ENCODE results near the gene TEX44. TPM values are rescaled to one million over a fixed set of nuclear protein-coding genes. Genes with fewer than 3 reads are reported as not detected.

Gene TEX44
- total and polyA plus RNA-seq, 2 of the 13 experiments (the other 11 are each of a cell fraction or from before 2014, with no cell fraction given) = not detected

DNA sequence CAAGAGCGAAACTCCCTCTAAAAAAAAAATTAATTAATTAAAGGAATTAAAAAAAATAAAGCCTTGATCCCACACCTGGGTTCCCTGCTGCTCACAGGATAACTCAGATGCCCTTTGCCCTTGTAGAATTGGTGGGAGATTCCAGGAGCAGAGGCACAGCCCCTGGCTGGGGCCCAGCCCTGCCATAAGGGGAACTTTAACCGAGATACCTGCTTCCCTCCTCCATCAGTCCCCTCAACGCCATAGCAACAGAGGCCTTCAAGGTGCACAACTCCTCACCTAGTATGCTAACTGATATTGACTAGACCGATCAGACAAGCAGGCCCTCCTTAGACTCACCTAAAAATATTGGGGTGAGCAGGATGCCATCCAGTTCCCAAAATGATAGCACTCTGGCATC, 23.6 kb downstream of the TEX44 start:
- no peak overlapping the region for H3K27ac ChIP-seq (ENCODE audit: extremely low read length, insufficient read depth, low read length)
- no peaks in the 10 kb centered on the region for H3K36me3 ChIP-seq (replicated peaks in 1 of 2; ENCODE audit: control insufficient read depth in 1 of 2, insufficient read depth in 2 of 2, low read length in 2 of 2)
- intact Hi-C loops (cut with micrococcal nuclease; ENCODE audit: unreplicated experiment) = no loop called here
- in situ Hi-C loops (cut with HindIII; ENCODE audit: extremely low pct_ligation_motif_present, low pct_unique_long_range_greater_than_20kb) = no loop called here
- no peaks in the 10 kb centered on the region for H4K20me1 ChIP-seq (ENCODE audit: insufficient read depth, low read length)
- peaks cover 3 to 18% of the 10 kb centered on the region in 2 experiments; a peak in 3 of 5 replicates for H3K27me3 ChIP-seq (ENCODE audit: control insufficient read depth in 1 of 2, insufficient read depth in 2 of 2, low read length in 2 of 2)
- no peak overlapping the region for H3K9ac ChIP-seq (ENCODE audit: insufficient read depth, low read depth, low read length)
- H3K4me2 ChIP-seq (ENCODE audit: low read depth, low read length) = 0 out of 2 replicates have a peak overlapping the region, but pooled peaks have one; percentile 5
- DNase-seq (ENCODE audit: low spot score) (no peak), ATAC-seq (no peak), FAIRE-seq (no peak)
- no TSS peak for BruUV-seq (replicated peaks)
- no peak overlapping the region for H2AFZ ChIP-seq (ENCODE audit: low read length)
- H3K4me3 ChIP-seq (replicated peaks in 1 of 3; ENCODE audit: insufficient read depth in 1 of 3, low read depth in 2 of 3, low read length in 3 of 3) = no peak overlapping the region
- ChIA-PET POLR2A (no interaction called here), CTCF (ENCODE audit: low intra/inter-chr PET ratio, low total read pairs) (no interaction called here)
- H3K9me3 ChIP-seq (ENCODE audit: low read length) = no peaks in the 10 kb centered on the region
- H3K79me2 ChIP-seq (ENCODE audit: insufficient read depth, low read length) = no peaks in the 10 kb centered on the region
- WGBS (ENCODE audit: low lambda C conversion rate) = 59% methylated on average over 4 of the region's 4 CpGs
- TF ChIP-seq ZNF788 (CRISPR knock-in tag; IDR thresholded peaks at IDR 0.05; ENCODE audit: borderline replicate concordance) (no peak), ZNF383 (CRISPR knock-in tag; IDR thresholded peaks at IDR 0.05; ENCODE audit: borderline replicate concordance) (no peak), ZBTB38 (CRISPR knock-in tag; IDR thresholded peaks at IDR 0.05) (no peak)
- TF ChIP-seq, protein P1, sequence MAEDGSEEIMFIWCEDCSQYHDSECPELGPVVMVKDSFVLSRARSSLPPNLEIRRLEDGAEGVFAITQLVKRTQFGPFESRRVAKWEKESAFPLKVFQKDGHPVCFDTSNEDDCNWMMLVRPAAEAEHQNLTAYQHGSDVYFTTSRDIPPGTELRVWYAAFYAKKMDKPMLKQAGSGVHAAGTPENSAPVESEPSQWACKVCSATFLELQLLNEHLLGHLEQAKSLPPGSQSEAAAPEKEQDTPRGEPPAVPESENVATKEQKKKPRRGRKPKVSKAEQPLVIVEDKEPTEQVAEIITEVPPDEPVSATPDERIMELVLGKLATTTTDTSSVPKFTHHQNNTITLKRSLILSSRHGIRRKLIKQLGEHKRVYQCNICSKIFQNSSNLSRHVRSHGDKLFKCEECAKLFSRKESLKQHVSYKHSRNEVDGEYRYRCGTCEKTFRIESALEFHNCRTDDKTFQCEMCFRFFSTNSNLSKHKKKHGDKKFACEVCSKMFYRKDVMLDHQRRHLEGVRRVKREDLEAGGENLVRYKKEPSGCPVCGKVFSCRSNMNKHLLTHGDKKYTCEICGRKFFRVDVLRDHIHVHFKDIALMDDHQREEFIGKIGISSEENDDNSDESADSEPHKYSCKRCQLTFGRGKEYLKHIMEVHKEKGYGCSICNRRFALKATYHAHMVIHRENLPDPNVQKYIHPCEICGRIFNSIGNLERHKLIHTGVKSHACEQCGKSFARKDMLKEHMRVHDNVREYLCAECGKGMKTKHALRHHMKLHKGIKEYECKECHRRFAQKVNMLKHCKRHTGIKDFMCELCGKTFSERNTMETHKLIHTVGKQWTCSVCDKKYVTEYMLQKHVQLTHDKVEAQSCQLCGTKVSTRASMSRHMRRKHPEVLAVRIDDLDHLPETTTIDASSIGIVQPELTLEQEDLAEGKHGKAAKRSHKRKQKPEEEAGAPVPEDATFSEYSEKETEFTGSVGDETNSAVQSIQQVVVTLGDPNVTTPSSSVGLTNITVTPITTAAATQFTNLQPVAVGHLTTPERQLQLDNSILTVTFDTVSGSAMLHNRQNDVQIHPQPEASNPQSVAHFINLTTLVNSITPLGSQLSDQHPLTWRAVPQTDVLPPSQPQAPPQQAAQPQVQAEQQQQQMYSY (CRISPR knock-in tag; IDR thresholded peaks at IDR 0.05) = no peak
- H3K4me1 ChIP-seq (ENCODE audit: insufficient read depth, low read length) = peaks cover 69% of the 10 kb centered on the region
